ENCODE results near the gene PTPRN2. TPM values are rescaled to one million over a fixed set of nuclear protein-coding genes. Genes with fewer than 3 reads are reported as not detected.

The PTPRN2 gene
- total and polyA plus RNA-seq, 2 of the 13 experiments (the other 11 are each of a cell fraction or from before 2014, with no cell fraction given): 2.5 to 24.2 TPM

DNA sequence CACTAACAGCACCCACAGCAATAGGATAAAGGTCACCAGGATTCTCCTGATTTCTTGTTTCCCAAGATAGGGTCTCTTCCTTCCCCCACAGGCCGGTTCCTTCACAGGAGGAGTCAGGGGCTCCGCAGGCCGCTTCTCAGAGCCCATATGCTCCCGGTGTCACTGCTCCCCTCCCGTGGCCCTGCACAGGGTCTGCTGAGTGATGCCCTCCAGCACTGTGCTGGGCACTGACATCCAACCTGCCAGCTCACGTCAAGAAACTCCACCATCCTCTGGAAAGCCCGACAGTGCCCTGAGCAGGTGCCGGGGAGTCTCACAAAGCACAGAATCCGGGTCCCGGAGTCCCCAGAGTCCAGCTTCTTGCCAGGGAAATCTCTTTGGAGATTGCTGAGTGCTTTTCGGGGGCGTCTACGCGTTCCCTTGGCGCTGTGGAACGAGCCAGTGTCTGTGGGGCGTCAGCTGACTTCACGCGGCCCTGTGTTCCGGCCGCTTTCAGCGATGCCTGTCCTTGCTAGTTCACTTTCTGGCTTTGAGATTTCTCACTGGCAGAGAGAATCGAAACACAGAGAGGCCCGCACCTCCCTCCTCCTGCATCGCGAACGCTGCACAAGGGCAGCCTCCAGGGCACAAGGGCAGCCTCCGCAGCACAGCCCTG is 683.3 kb downstream of the PTPRN2 start:
- no peaks in the 10 kb centered on the region; a peak in 1 of 5 replicates for H3K27me3 ChIP-seq (ENCODE audit: control insufficient read depth in 1 of 2, insufficient read depth in 2 of 2, low read length in 2 of 2)
- H3K27ac ChIP-seq (ENCODE audit: extremely low read length, insufficient read depth, low read length): no peak overlapping the region
- BruUV-seq (replicated peaks): no TSS peak
- intact Hi-C loops (cut with micrococcal nuclease; ENCODE audit: unreplicated experiment): no loop called here
- TF ChIP-seq RFXANK (CRISPR knock-in tag; IDR thresholded peaks at IDR 0.05) (no peak), IKZF4 (CRISPR knock-in tag; IDR thresholded peaks at IDR 0.05; ENCODE audit: borderline replicate concordance, low read depth, not compliant biosample characterization) (no peak), ZNF460 (CRISPR knock-in tag; IDR thresholded peaks at IDR 0.05; ENCODE audit: borderline replicate concordance) (no peak), BHLHE40 (IDR thresholded peaks at IDR 0.05; ENCODE audit: low read length) (no peak), MLLT10 (CRISPR knock-in tag; IDR thresholded peaks at IDR 0.05) (no peak), RBM39 (IDR thresholded peaks at IDR 0.05; ENCODE audit: low read depth, low read length, poor library complexity, severe bottlenecking) (no peak), SP140L (CRISPR knock-in tag; IDR thresholded peaks at IDR 0.05; ENCODE audit: borderline replicate concordance) (no peak), ZNF883 (CRISPR knock-in tag; IDR thresholded peaks at IDR 0.05; ENCODE audit: not compliant biosample characterization) (no peak), ZNF616 (CRISPR knock-in tag; IDR thresholded peaks at IDR 0.05; ENCODE audit: low read depth) (no peak)
- TF ChIP-seq, protein P1, sequence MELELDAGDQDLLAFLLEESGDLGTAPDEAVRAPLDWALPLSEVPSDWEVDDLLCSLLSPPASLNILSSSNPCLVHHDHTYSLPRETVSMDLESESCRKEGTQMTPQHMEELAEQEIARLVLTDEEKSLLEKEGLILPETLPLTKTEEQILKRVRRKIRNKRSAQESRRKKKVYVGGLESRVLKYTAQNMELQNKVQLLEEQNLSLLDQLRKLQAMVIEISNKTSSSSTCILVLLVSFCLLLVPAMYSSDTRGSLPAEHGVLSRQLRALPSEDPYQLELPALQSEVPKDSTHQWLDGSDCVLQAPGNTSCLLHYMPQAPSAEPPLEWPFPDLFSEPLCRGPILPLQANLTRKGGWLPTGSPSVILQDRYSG (CRISPR knock-in tag; IDR thresholded peaks at IDR 0.05): no peak
- TF ChIP-seq, protein P2, sequence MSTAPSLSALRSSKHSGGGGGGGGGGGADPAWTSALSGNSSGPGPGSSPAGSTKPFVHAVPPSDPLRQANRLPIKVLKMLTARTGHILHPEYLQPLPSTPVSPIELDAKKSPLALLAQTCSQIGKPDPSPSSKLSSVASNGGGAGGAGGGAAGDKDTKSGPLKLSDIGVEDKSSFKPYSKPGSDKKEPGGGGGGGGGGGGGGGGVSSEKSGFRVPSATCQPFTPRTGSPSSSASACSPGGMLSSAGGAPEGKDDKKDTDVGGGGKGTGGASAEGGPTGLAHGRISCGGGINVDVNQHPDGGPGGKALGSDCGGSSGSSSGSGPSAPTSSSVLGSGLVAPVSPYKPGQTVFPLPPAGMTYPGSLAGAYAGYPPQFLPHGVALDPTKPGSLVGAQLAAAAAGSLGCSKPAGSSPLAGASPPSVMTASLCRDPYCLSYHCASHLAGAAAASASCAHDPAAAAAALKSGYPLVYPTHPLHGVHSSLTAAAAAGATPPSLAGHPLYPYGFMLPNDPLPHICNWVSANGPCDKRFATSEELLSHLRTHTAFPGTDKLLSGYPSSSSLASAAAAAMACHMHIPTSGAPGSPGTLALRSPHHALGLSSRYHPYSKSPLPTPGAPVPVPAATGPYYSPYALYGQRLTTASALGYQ (CRISPR knock-in tag; IDR thresholded peaks at IDR 0.05): no peak
- no peaks in the 10 kb centered on the region for H3K36me3 ChIP-seq (replicated peaks in 1 of 2; ENCODE audit: control insufficient read depth in 1 of 2, insufficient read depth in 2 of 2, low read length in 2 of 2)
- FAIRE-seq: no peak
- no peak overlapping the region for H3K9ac ChIP-seq (ENCODE audit: insufficient read depth, low read depth, low read length)
- H3K4me2 ChIP-seq (ENCODE audit: low read depth, low read length): no peak overlapping the region
- ChIA-PET CTCF (ENCODE audit: low intra/inter-chr PET ratio, low total read pairs) (no interaction called here), POLR2A (no interaction called here)
- peaks cover 12% of the 10 kb centered on the region; the same call in 1 of the 2 replicates for H3K4me1 ChIP-seq (ENCODE audit: insufficient read depth, low read length)
- in situ Hi-C loops (cut with HindIII; ENCODE audit: extremely low pct_ligation_motif_present, low pct_unique_long_range_greater_than_20kb): no loop called here
- peaks cover 5% of the 10 kb centered on the region; the same call in 1 of the 2 replicates for H4K20me1 ChIP-seq (ENCODE audit: insufficient read depth, low read length)
- H3K79me2 ChIP-seq (ENCODE audit: insufficient read depth, low read length): no peaks in the 10 kb centered on the region
- no peak overlapping the region for H3K4me3 ChIP-seq (replicated peaks in 1 of 3; ENCODE audit: insufficient read depth in 1 of 3, low read depth in 2 of 3, low read length in 3 of 3)
- ATAC-seq: no peak
- DNase-seq (ENCODE audit: low spot score): no peak
- WGBS (ENCODE audit: low lambda C conversion rate): 89% methylated on average over 25 of the region's 28 CpGs
- H3K9me3 ChIP-seq (ENCODE audit: low read length): no peaks in the 10 kb centered on the region
- no peak overlapping the region for H2AFZ ChIP-seq (ENCODE audit: low read length)
